Measurements from ENCODE around the gene FOXP1. TPM values are rescaled to one million over a fixed set of nuclear protein-coding genes. Genes with fewer than 3 reads are reported as not detected.

FOXP1 gene
- total and polyA plus RNA-seq, 2 of the 8 experiments (the other 6 are each of a cell fraction or from before 2014, with no cell fraction given) = 13.9 to 25.4 TPM

DNA sequence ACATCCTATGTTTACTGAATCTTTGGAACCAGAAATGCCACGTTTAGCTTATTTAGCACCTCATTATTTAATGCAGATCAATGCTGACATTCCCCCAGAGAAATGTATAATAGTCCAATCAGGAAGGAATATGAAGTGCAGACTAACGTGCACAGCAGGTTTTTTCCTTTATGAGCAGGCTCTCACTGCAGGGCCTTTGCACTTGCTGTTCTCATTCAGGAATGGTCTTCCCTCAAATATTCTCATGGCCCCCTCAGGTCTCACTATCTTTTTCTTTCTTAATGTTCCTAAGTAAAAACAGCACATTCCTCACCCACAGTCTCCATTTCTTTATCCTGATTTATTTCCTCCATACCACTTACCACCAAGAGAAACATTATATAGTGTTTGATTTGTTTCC lies 174.6 kb downstream of the FOXP1 start:
- H3K56ac ChIP-seq (replicated peaks; ENCODE audit: insufficient read length, low read depth, low read length) = no peak overlapping the region
- H3K4me1 ChIP-seq (replicated peaks in 1 of 4; ENCODE audit: control insufficient read depth in 3 of 4, insufficient read depth in 4 of 4, low read length in 3 of 4) = peaks cover 0 to 4% (median 3%) of the 10 kb centered on the region in 4 experiments; a peak in 3 of 7 replicates
- H2AK5ac ChIP-seq (ENCODE audit: low read depth, low read length) = no peak overlapping the region
- no peak overlapping the region for H2AFZ ChIP-seq (ENCODE audit: low read length)
- no peak overlapping the region for H3K23ac ChIP-seq (ENCODE audit: insufficient read length)
- H3K14ac ChIP-seq (ENCODE audit: insufficient read length) = no peak overlapping the region
- H3K23me2 ChIP-seq (ENCODE audit: low read depth, low read length) = no peaks in the 10 kb centered on the region; the same call in 1 of the 2 replicates
- H2BK20ac ChIP-seq (ENCODE audit: low read length) = no peak overlapping the region
- no peak overlapping the region for H3K27ac ChIP-seq (ENCODE audit: low read depth, low read length)
- FAIRE-seq (no peak), DNase-seq (ENCODE audit: low read depth in 1 of 2, low spot score in 2 of 2) (no peak)
- no peak overlapping the region for H3K4ac ChIP-seq (replicated peaks; ENCODE audit: insufficient read length, low read depth, low read length)
- H2BK5ac ChIP-seq (ENCODE audit: low read depth, low read length) = no peak overlapping the region
- no peaks in the 10 kb centered on the region for H3K79me1 ChIP-seq (ENCODE audit: low read depth, low read length)
- H3K4me3 ChIP-seq (ENCODE audit: extremely low read depth in 1 of 4, insufficient read depth in 2 of 4, low read depth in 3 of 4, low read length in 4 of 4) = no peak overlapping the region
- no peak overlapping the region for H3K9ac ChIP-seq (replicated peaks in 1 of 4; ENCODE audit: extremely low read depth in 1 of 4, low read depth in 3 of 4, low read length in 3 of 4)
- no peak overlapping the region for H2BK15ac ChIP-seq (ENCODE audit: low read length)
- H4K91ac ChIP-seq (replicated peaks; ENCODE audit: insufficient read length, low read length) = no peak overlapping the region
- no peak overlapping the region for H4K8ac ChIP-seq (ENCODE audit: extremely low read depth, insufficient read depth, low read length)
- no peak overlapping the region for H3K18ac ChIP-seq (ENCODE audit: extremely low read depth, low read length)
- ChIA-PET CTCF (ENCODE audit: partially characterized antibody) (interaction anchor here (0.7 kb wide), 1 partner anchor 249 kb away, joined by 3 read pairs; no protein-coding TSS in a partner anchor), POLR2A (ENCODE audit: partially characterized antibody) (no interaction called here)
- no peak overlapping the region for H3K4me2 ChIP-seq (ENCODE audit: insufficient read depth in 1 of 2, low read depth in 2 of 2, low read length in 2 of 2)
- no peaks in the 10 kb centered on the region for H3K27me3 ChIP-seq (replicated peaks in 1 of 4; ENCODE audit: control insufficient read depth in 3 of 4, extremely low read depth in 1 of 4, insufficient read depth in 3 of 4, low read length in 3 of 4)
- H3K9me3 ChIP-seq (ENCODE audit: insufficient read depth in 2 of 2, low read depth in 1 of 2, low read length in 1 of 2) = no peaks in the 10 kb centered on the region
- H4K20me1 ChIP-seq (replicated peaks in 1 of 2; ENCODE audit: control insufficient read depth in 1 of 2, insufficient read depth in 2 of 2, low read length in 2 of 2) = no peaks in the 10 kb centered on the region
- no peak overlapping the region for H2BK120ac ChIP-seq (replicated peaks; ENCODE audit: low read depth, low read length)
- WGBS, 2 experiments (ENCODE audit: extremely low coverage in 1 of 2, insufficient coverage in 1 of 2, insufficient read length in 1 of 2, insufficient replicate concordance in 2 of 2, low coverage in 1 of 2, low lambda C conversion rate in 2 of 2, missing lambda C conversion rate in 1 of 2) = 76% methylated on average over 2 of the region's 2 CpGs; no CpG with 5 or more reads in 1 of the 2 experiments
- H3K79me2 ChIP-seq (ENCODE audit: control insufficient read depth in 1 of 2, insufficient read depth in 2 of 2, low read length in 2 of 2) = no peaks in the 10 kb centered on the region
- H2BK12ac ChIP-seq (ENCODE audit: low read depth, low read length) = no peak overlapping the region
- no peaks in the 10 kb centered on the region for H3K36me3 ChIP-seq (ENCODE audit: control insufficient read depth in 2 of 4, insufficient read depth in 4 of 4, low read length in 3 of 4)
- no peak overlapping the region for H4K5ac ChIP-seq (ENCODE audit: insufficient read length, low read depth, low read length)
- TF ChIP-seq, protein P1, sequence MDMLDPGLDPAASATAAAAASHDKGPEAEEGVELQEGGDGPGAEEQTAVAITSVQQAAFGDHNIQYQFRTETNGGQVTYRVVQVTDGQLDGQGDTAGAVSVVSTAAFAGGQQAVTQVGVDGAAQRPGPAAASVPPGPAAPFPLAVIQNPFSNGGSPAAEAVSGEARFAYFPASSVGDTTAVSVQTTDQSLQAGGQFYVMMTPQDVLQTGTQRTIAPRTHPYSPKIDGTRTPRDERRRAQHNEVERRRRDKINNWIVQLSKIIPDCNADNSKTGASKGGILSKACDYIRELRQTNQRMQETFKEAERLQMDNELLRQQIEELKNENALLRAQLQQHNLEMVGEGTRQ (IDR thresholded peaks at IDR 0.05; ENCODE audit: low read length) = no peak
- TF ChIP-seq RFX5 (IDR thresholded peaks at IDR 0.05; ENCODE audit: borderline replicate concordance, low read depth, low read length) (no peak), CHD1 (IDR thresholded peaks at IDR 0.05; ENCODE audit: low read depth, low read length) (no peak), CTBP2 (IDR thresholded peaks at IDR 0.05; ENCODE audit: borderline replicate concordance, insufficient read depth, insufficient read length, low read length) (no peak), CBX8 (IDR thresholded peaks at IDR 0.05; ENCODE audit: borderline replicate concordance, low read depth, low read length) (no peak), SRF (IDR thresholded peaks at IDR 0.05; ENCODE audit: low read depth, low read length) (no peak), RNF2 (IDR thresholded peaks at IDR 0.05; ENCODE audit: borderline replicate concordance, low read depth, low read length, missing control alignments, poor library complexity, severe bottlenecking) (no peak)
- TF ChIP-seq, protein P2, sequence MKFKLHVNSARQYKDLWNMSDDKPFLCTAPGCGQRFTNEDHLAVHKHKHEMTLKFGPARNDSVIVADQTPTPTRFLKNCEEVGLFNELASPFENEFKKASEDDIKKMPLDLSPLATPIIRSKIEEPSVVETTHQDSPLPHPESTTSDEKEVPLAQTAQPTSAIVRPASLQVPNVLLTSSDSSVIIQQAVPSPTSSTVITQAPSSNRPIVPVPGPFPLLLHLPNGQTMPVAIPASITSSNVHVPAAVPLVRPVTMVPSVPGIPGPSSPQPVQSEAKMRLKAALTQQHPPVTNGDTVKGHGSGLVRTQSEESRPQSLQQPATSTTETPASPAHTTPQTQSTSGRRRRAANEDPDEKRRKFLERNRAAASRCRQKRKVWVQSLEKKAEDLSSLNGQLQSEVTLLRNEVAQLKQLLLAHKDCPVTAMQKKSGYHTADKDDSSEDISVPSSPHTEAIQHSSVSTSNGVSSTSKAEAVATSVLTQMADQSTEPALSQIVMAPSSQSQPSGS (IDR thresholded peaks at IDR 0.05; ENCODE audit: low read length) = no peak
- TF ChIP-seq, protein P3, sequence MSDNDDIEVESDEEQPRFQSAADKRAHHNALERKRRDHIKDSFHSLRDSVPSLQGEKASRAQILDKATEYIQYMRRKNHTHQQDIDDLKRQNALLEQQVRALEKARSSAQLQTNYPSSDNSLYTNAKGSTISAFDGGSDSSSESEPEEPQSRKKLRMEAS (IDR thresholded peaks at IDR 0.05) = no peak

Data from H1 (cell line).